HG02571 (cell line): ENCODE data around the gene BCL3.
"Not testable (repeated sequence)": the region's sequence is repeated elsewhere in the genome, so short reads cannot be mapped to it uniquely, and the experiment has no call there.

Experiments used
- ATAC-seq: cut with Tn5 transposase; IDR thresholded peaks from one replicate; pipeline ENCODE4 v1.9.1; 2021; ENCODE audit warnings: mild to moderate bottlenecking, moderate library complexity; ENCODE audit not compliant: unreplicated experiment

Gene BCL3

GRCh38 chr19:44756089-44756562, 7.6 kb downstream of the BCL3 start:
- ATAC-seq = no peak

GRCh38 chr19:44757057-44757734, 8.7 kb downstream of the BCL3 start:
- ATAC-seq = no peak

GRCh38 chr19:44757735-44758505, 9.4 kb downstream of the BCL3 start:
- no peak for ATAC-seq

GRCh38 chr19:44758596-44758995, 10.1 kb downstream of the BCL3 start:
- no peak for ATAC-seq

GRCh38 chr19:44759083-44759804, 10.7 kb downstream of the BCL3 start:
- ATAC-seq = no peak

GRCh38 chr19:44762038-44762437, 13.5 kb downstream of the BCL3 start:
- ATAC-seq = no peak

GRCh38 chr19:44765033-44765948, 16.8 kb downstream of the BCL3 start:
- no peak for ATAC-seq

- ATAC-seq = no peak
These were observed 17.4 kb downstream of the BCL3 start for GRCh38 chr19:44765949-44766335.

- no peak for ATAC-seq
These were observed 19.0 kb downstream of the BCL3 start for GRCh38 chr19:44767295-44768180.

GRCh38 chr19:44770550-44771257, 22.2 kb downstream of the BCL3 start:
- ATAC-seq = peak; percentile 94

GRCh38 chr19:44772144-44772543, 23.6 kb downstream of the BCL3 start:
- ATAC-seq = not testable (repeated sequence)

- no peak for ATAC-seq
These were observed 24.5 kb downstream of the BCL3 start for GRCh38 chr19:44772959-44773358.

- ATAC-seq = no peak
These were observed 27.2 kb downstream of the BCL3 start for GRCh38 chr19:44775676-44776240.

GRCh38 chr19:44776402-44777096, 28.0 kb downstream of the BCL3 start:
- ATAC-seq = no peak

- no peak for ATAC-seq
These were observed 29.3 kb downstream of the BCL3 start, which contains the start of gene CBLC for GRCh38 chr19:44777715-44778347. Gene CBLC, plus strand, starts transcription at chr19:44777890. Its CDS starts 42 bp downstream, at chr19:44777932.

GRCh38 chr19:44779150-44779549, 30.6 kb downstream of the BCL3 start:
- ATAC-seq = no peak

GRCh38 chr19:44781694-44782093, 33.2 kb downstream of the BCL3 start:
- not testable (repeated sequence) for ATAC-seq
